Measurements from ENCODE around the gene FUT9.

DNA sequence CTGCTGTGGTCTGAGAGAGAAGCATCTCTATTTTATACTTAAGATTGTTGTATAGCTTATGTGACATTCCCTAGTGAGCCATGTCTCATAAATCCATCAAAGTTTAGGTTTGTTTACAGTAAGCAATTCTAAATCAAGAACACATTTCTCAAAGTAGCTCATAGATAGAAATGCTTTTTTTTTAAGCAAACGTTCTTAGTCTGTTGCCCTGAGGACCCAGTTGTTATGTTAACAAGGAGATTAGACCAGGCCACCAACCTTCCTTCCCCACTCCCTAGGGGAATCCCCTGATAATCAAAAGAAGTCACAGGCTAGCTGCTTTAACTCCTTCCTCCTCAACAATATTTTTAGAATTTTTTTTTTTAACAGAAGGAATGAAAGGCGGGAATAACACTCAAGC lies 169.0 kb downstream of the FUT9 start:
- TF ChIP-seq CTCF (conservative IDR thresholded peaks at IDR 0.05; ENCODE audit: low read length) (no peak), EZH2phosphoT487 (IDR thresholded peaks at IDR 0.05; ENCODE audit: borderline replicate concordance) (no peak)
